ENCODE measurements around the gene DCAF7.

- TF ChIP-seq CTCF (IDR thresholded peaks at IDR 0.05; ENCODE audit: low read depth, low read length) (no peak), MAX (IDR thresholded peaks at IDR 0.05; ENCODE audit: low read depth, low read length) (no peak), POLR2A (IDR thresholded peaks at IDR 0.05; ENCODE audit: extremely low read depth, insufficient read length) (no peak), MYC (IDR thresholded peaks at IDR 0.05; ENCODE audit: low read depth, low read length) (no peak)
Measured at GRCh38 chr17:63546308-63547082, 3.8 kb upstream of the DCAF7 start.
